Measurements from ENCODE around the gene C1orf21. TPM values are rescaled to one million over a fixed set of nuclear protein-coding genes. Genes with fewer than 3 reads are reported as not detected.

The C1orf21 gene
- total RNA-seq, 2 experiments from 2014 or later = 2.7 to 4.1 TPM

DNA sequence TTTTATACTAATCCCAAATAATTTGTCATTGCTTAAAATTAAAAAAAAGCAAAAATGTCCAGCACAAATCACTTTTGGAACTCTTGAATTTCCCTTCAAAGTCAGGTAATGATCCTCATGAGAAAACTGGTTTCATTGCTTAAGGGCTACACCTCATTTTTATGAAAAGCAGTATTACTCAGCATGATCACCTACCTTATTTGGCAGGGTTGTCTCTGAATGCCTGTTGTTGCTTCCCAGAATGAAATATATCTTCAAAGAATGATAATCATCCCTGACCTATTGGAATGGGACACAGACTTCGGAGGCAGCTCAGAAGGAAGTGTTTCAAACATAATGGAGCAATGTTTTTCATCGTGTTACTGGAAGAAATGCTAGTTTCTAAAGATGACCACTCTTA lies 29.7 kb downstream of the C1orf21 start:
- Mint-ChIP-seq H3K36me3 (no peaks in the 10 kb centered on the region), H3K27ac (no peak overlapping the region), H3K4me1 (no peaks in the 10 kb centered on the region), H3K27me3 (no peaks in the 10 kb centered on the region), H3K9me3 (no peaks in the 10 kb centered on the region), H3K4me3 (no peak overlapping the region)
- DNase-seq = no peak

DNA sequence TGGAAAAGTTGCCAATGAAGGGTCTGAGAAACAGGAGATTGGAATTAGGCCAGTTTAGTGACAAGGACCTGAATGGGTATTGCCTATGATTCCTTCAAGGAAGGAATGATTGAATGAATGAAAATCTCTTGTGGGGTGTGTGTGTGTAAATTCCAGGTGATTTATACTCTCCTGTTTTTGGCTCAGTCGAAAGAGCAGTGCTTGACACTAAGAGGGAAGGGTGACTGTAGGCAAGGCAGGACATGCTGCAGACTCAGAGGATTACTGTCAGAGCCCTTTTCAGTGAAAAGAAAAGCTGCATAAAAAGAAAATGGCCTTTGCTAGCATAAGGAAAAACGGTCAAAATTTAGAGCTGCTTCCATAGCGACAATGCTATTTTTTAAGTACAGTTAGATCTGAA lies 30.1 kb downstream of the C1orf21 start:
- H3K36me3 Mint-ChIP-seq = no peaks in the 10 kb centered on the region
- H3K9me3 Mint-ChIP-seq = no peaks in the 10 kb centered on the region
- no peaks in the 10 kb centered on the region for H3K4me1 Mint-ChIP-seq

GRCh38 chr1:184417916-184418315 lies 31.1 kb downstream of the C1orf21 start:
- DNase-seq = no peak
- Mint-ChIP-seq H3K4me3 (no peak overlapping the region), H3K9me3 (no peaks in the 10 kb centered on the region), H3K27ac (no peak overlapping the region), H3K36me3 (no peaks in the 10 kb centered on the region), H3K27me3 (no peaks in the 10 kb centered on the region), H3K4me1 (no peaks in the 10 kb centered on the region)

More for the DNA sequence above, 30.1 kb downstream of the C1orf21 start:
- DNase-seq = no peak
- no peak overlapping the region for H3K27ac Mint-ChIP-seq
- H3K27me3 Mint-ChIP-seq = no peaks in the 10 kb centered on the region
- H3K4me3 Mint-ChIP-seq = no peak overlapping the region

- no peaks in the 10 kb centered on the region for H3K36me3 Mint-ChIP-seq
- no peak overlapping the region for H3K27ac Mint-ChIP-seq
- peaks cover 3% of the 10 kb centered on the region for H3K27me3 Mint-ChIP-seq
- H3K4me1 Mint-ChIP-seq = no peaks in the 10 kb centered on the region
- no peak for DNase-seq
- H3K4me3 Mint-ChIP-seq = no peak overlapping the region
- no peaks in the 10 kb centered on the region for H3K9me3 Mint-ChIP-seq
These were observed 32.0 kb downstream of the C1orf21 start for GRCh38 chr1:184418652-184419349.

DNA sequence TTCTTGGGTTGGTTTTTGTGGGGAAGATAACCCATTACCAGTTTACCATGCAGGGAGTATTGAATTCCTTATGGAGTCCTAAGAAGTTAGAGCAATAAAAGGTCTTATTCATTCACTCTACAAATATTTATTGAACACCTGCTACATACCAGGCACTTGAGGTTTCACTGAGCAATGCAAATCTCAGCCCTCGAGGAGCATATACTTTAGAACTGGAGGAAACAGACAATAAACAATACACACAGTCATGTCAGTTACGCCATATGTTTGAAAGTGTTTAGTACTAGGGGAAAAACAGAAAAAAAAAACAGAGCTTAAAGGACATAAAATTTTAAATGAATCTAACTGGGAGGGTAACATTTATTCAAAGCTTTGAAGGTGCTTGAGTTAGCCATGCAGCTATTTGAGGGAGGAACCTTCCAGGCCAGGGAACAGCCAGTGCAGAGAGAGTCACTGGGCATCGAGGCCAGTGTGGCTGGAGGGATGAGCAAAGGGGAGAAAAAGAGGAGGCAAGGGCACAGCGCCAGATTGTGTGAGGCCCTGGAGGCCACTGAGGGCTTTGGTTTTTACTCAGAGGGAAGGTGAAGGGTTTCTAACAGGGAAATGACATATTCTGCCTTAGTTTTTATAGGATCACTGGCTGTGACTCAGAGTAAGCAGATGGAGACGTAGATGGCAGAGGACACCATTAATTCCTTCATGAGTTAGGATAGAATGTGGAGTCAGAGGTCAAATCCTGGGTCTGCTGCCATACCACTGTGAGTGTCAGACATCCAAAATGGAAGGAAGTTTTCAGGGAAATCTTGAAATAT lies 32.7 kb downstream of the C1orf21 start:
- no peaks in the 10 kb centered on the region for H3K9me3 Mint-ChIP-seq
- H3K36me3 Mint-ChIP-seq = no peaks in the 10 kb centered on the region
- no peaks in the 10 kb centered on the region for H3K4me1 Mint-ChIP-seq
- peaks cover 3% of the 10 kb centered on the region for H3K27me3 Mint-ChIP-seq
- DNase-seq = no peak
- H3K27ac Mint-ChIP-seq = no peak overlapping the region
- H3K4me3 Mint-ChIP-seq = no peak overlapping the region

- no peaks in the 10 kb centered on the region for H3K4me1 Mint-ChIP-seq
- no peaks in the 10 kb centered on the region for H3K36me3 Mint-ChIP-seq
- H3K27me3 Mint-ChIP-seq = peaks cover 3% of the 10 kb centered on the region
- no peak overlapping the region for H3K27ac Mint-ChIP-seq
- H3K9me3 Mint-ChIP-seq = no peaks in the 10 kb centered on the region
- no peak for DNase-seq
- H3K4me3 Mint-ChIP-seq = no peak overlapping the region
These were observed 35.8 kb downstream of the C1orf21 start for GRCh38 chr1:184422490-184423233.

- Mint-ChIP-seq H3K4me3 (no peak overlapping the region), H3K4me1 (no peaks in the 10 kb centered on the region), H3K9me3 (no peaks in the 10 kb centered on the region), H3K27me3 (peaks cover 3% of the 10 kb centered on the region), H3K27ac (no peak overlapping the region), H3K36me3 (no peaks in the 10 kb centered on the region)
- DNase-seq = no peak
These were observed 36.8 kb downstream of the C1orf21 start for GRCh38 chr1:184423649-184424048.

DNA sequence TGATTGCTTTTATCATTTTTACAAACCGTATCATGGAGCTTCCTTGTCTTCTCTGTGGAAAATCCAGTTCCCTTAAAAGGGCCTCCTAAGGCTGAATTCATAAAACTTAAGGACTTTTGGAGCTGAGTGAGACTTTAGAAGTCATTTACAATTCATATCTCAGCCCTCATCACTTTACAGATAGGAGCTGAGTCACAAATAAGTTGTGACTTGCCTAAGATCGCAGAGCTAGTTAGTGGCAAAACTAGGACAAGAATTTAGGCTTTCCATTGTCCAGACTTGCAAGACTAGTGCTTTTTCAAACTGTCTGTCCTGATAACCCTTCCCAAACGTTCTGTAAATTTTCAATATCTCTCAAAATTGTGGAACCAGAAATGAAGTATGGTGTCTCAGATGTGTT lies 37.3 kb downstream of the C1orf21 start:
- Mint-ChIP-seq H3K4me3 (no peak overlapping the region), H3K9me3 (no peaks in the 10 kb centered on the region), H3K36me3 (no peaks in the 10 kb centered on the region), H3K27me3 (peaks cover 3% of the 10 kb centered on the region), H3K4me1 (no peaks in the 10 kb centered on the region), H3K27ac (no peak overlapping the region)
- DNase-seq = no peak

DNA sequence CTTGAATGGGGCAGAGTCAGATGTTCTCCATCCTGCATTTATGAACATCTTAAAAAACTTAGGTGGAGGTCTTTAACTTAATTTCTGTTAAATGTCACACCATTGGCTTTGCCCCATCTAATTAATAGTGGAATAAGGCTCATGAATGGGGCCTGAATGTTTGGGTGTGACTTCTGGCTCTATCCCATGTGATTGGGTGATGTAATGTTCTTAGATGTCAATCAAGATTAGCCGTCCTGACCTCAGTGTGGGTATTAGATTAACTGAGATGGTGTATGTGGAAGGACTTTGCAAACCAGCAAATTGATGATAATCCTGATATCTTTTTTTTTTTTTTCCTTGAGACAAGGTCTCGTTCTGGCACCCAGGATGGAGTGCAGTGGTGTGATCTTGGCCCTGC lies 38.1 kb downstream of the C1orf21 start:
- Mint-ChIP-seq H3K27ac (no peak overlapping the region), H3K27me3 (peaks cover 3% of the 10 kb centered on the region), H3K9me3 (no peaks in the 10 kb centered on the region), H3K4me3 (no peak overlapping the region), H3K4me1 (no peaks in the 10 kb centered on the region), H3K36me3 (no peaks in the 10 kb centered on the region)
- DNase-seq = no peak

GRCh38 chr1:184425449-184426277 lies 38.8 kb downstream of the C1orf21 start:
- Mint-ChIP-seq H3K27ac (no peak overlapping the region), H3K4me1 (no peaks in the 10 kb centered on the region), H3K27me3 (peaks cover 3% of the 10 kb centered on the region), H3K9me3 (no peaks in the 10 kb centered on the region), H3K36me3 (no peaks in the 10 kb centered on the region), H3K4me3 (no peak overlapping the region)
- no peak for DNase-seq

- no peak overlapping the region for H3K4me3 Mint-ChIP-seq
- H3K4me1 Mint-ChIP-seq = no peaks in the 10 kb centered on the region
- H3K36me3 Mint-ChIP-seq = no peaks in the 10 kb centered on the region
- H3K27me3 Mint-ChIP-seq = peaks cover 3% of the 10 kb centered on the region
- H3K27ac Mint-ChIP-seq = no peak overlapping the region
- no peaks in the 10 kb centered on the region for H3K9me3 Mint-ChIP-seq
- DNase-seq = no peak
These were observed 39.4 kb downstream of the C1orf21 start for GRCh38 chr1:184426278-184426674.

DNA sequence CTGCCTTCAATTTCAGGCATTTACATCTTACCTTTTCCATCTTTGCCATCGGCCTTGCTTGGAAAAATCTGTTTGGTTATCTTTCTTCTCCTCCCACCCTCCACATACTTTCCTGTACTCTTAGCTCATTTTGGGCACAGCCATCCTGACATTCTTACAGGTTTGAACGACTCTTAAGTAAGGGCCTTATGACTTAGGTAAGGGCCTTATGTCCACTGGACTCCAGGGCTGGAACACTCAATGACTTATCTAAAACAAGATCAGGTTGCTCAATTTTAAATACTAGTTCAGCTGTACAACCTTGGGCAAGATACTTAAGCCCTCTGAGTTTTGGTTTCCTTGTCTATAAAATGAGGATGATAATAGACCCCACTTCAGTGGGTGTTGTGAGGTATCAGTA lies 40.9 kb downstream of the C1orf21 start:
- Mint-ChIP-seq H3K27ac (no peak overlapping the region), H3K4me3 (no peak overlapping the region), H3K9me3 (peaks cover 5% of the 10 kb centered on the region), H3K27me3 (peaks cover 7% of the 10 kb centered on the region), H3K4me1 (no peaks in the 10 kb centered on the region), H3K36me3 (no peaks in the 10 kb centered on the region)
- no peak for DNase-seq

GRCh38 chr1:184428604-184429003 lies 41.8 kb downstream of the C1orf21 start:
- H3K27ac Mint-ChIP-seq = no peak overlapping the region
- peaks cover 5% of the 10 kb centered on the region for H3K9me3 Mint-ChIP-seq
- no peak for DNase-seq
- no peaks in the 10 kb centered on the region for H3K4me1 Mint-ChIP-seq
- H3K4me3 Mint-ChIP-seq = no peak overlapping the region
- H3K36me3 Mint-ChIP-seq = no peaks in the 10 kb centered on the region
- peaks cover 6% of the 10 kb centered on the region for H3K27me3 Mint-ChIP-seq

GRCh38 chr1:184429335-184429734 lies 42.5 kb downstream of the C1orf21 start:
- Mint-ChIP-seq H3K4me1 (no peaks in the 10 kb centered on the region), H3K4me3 (no peak overlapping the region), H3K36me3 (no peaks in the 10 kb centered on the region), H3K9me3 (peaks cover 5% of the 10 kb centered on the region), H3K27ac (no peak overlapping the region), H3K27me3 (peaks cover 4% of the 10 kb centered on the region)
- DNase-seq = no peak

All from activated naive CD8-positive, alpha-beta T cell treated with anti-CD3 and anti-CD28 coated beads for 36 hours (primary cell).